Endothelial cell of umbilical vein (primary cell): Measurements from ENCODE around the gene KCMF1. TPM values are rescaled to one million over a fixed set of nuclear protein-coding genes. Genes with fewer than 3 reads are reported as not detected.

Experiments used
- BruUV-seq: library from RNA; stranded (reverse); fragments of 400-500 nt; replicated peaks from 2 replicates; lab custom pipeline; 2021; lab: Mats Ljungman, UMichigan
- CTCF ChIA-PET: fragments of 300-600, 350-600 bp; sonication (Branson Sonifier 250); formaldehyde crosslinking; loops from one replicate; lab custom pipeline; 2021; ENCODE audit warnings: antibody characterized with exemption, inconsistent platforms; lab: Charles Lee
- POLR2A ChIA-PET: fragments of 300-600, 350-600 bp; sonication (Branson Sonifier 250); formaldehyde crosslinking; loops from one replicate; lab custom pipeline; 2021; ENCODE audit warnings: antibody characterized with exemption, inconsistent platforms; lab: Charles Lee
- DNase-seq: peaks from one replicate; pipeline ENCODE4 v3.0.0-alpha.2; 2011; ENCODE audit warnings: low read depth, low spot score
- FAIRE-seq: peaks from 2 replicates; lab custom pipeline; 2011; peaks lifted over from hg19 to GRCh38; lab: Jason Lieb, UNC
- H2AFZ ChIP-seq: 2 replicates; pipeline ENCODE4 v1.6.0; 2012; ENCODE audit warnings: low read depth, low read length, control low read depth, inconsistent platforms
- H3K27ac ChIP-seq: 2 replicates; pipeline ENCODE4 v1.5.1; 2011; ENCODE audit warnings: low read depth, mild to moderate bottlenecking, control low read depth, low read length, moderate library complexity; ENCODE audit not compliant: insufficient read depth
- H3K27me3 ChIP-seq, 2 experiments: 2 replicates each; pipeline versions ENCODE4 v1.6.0 to v1.6.1; 2011; ENCODE audit warnings: low read length in 2 of 2, mixed read lengths in 1 of 2; ENCODE audit not compliant: control insufficient read depth in 2 of 2, insufficient read depth in 2 of 2
- H3K36me3 ChIP-seq, 2 experiments: 2 replicates in 1 of 2; 3 replicates in 1 of 2; pipeline ENCODE4 v1.5.1; 2011; ENCODE audit warnings: low read length in 2 of 2, mild to moderate bottlenecking in 1 of 2, moderate library complexity in 1 of 2; ENCODE audit not compliant: control insufficient read depth in 2 of 2, insufficient read depth in 2 of 2; ENCODE audit errors: extremely low read depth in 1 of 2
- H3K4me1 ChIP-seq: 3 replicates; pipeline ENCODE4 v1.5.1; 2011; ENCODE audit warnings: mild to moderate bottlenecking, low read length; ENCODE audit not compliant: control insufficient read depth, insufficient read depth; ENCODE audit errors: extremely low read depth
- H3K4me2 ChIP-seq: 2 replicates; pipeline ENCODE4 v1.6.1; 2011; ENCODE audit warnings: low read length, control low read depth, mixed read lengths; ENCODE audit not compliant: insufficient read depth
- H3K4me3 ChIP-seq, 3 experiments: fragments of 200-600 bp in 1 of 3; sonication (generic), shearing (Covaris generic) in 1 of 3; replicated peaks in 1 of 3; 2 replicates each; pipeline ENCODE4 v1.5.1; 2011 to 2016; ENCODE audit warnings: control low read depth in 3 of 3, low read length in 3 of 3, mild to moderate bottlenecking in 2 of 3, inconsistent platforms in 1 of 3, low read depth in 1 of 3, moderate library complexity in 1 of 3; ENCODE audit not compliant: insufficient read depth in 1 of 3
- H3K79me2 ChIP-seq: 2 replicates; pipeline ENCODE4 v1.6.0; 2012; ENCODE audit warnings: low read length, inconsistent platforms; ENCODE audit not compliant: control insufficient read depth, insufficient read depth
- H3K9ac ChIP-seq: replicated peaks from 2 replicates; pipeline ENCODE3; 2011; ENCODE audit warnings: low read length, control low read depth; ENCODE audit not compliant: insufficient read depth; ENCODE audit errors: extremely low read depth
- H3K9me1 ChIP-seq: replicated peaks from 3 replicates; pipeline ENCODE4 v1.6.0; 2011; ENCODE audit warnings: mild to moderate bottlenecking, low read length; ENCODE audit not compliant: control insufficient read depth, insufficient read depth; ENCODE audit errors: extremely low read depth
- H3K9me3 ChIP-seq: replicated peaks from 2 replicates; pipeline ENCODE4 v1.5.1; 2012; ENCODE audit warnings: low read length, inconsistent platforms; ENCODE audit not compliant: control insufficient read depth, insufficient read depth
- H4K20me1 ChIP-seq: replicated peaks from 2 replicates; pipeline ENCODE3; 2011; ENCODE audit warnings: mild to moderate bottlenecking, low read length; ENCODE audit not compliant: control insufficient read depth, insufficient read depth; ENCODE audit errors: extremely low read depth
- FOS ChIP-seq: IDR thresholded peaks from 2 replicates; pipeline ENCODE4 v1.6.1; 2011; ENCODE audit warnings: mild to moderate bottlenecking, low read length, moderate library complexity, borderline replicate concordance; ENCODE audit not compliant: insufficient read depth
- GATA2 ChIP-seq: IDR thresholded peaks from 2 replicates; pipeline ENCODE4 v1.7.0; 2011; ENCODE audit warnings: low read depth, mild to moderate bottlenecking, moderate library complexity, mixed read lengths, low read length; ENCODE audit not compliant: insufficient read length, insufficient read depth
- POLR2A ChIP-seq: IDR thresholded peaks from 2 replicates; pipeline ENCODE4 v1.6.1; 2012; ENCODE audit warnings: low read depth, mild to moderate bottlenecking, control low read depth, low read length
- POLR2AphosphoS5 ChIP-seq: IDR thresholded peaks from 2 replicates; pipeline ENCODE4 v1.6.1; 2012; ENCODE audit warnings: low read depth, mild to moderate bottlenecking, control low read depth, low read length, moderate library complexity; ENCODE audit not compliant: insufficient read depth
- dilution Hi-C: fragments of 300-500 bp; cut with MboI; formaldehyde crosslinking; loops from one replicate; pipeline ENCODE4 v1.15.0; 2019; ENCODE audit warnings: low sequenced_read_pairs; ENCODE audit not compliant: extremely low pct_ligation_motif_present
- intact Hi-C: fragments of 100-400 bp; cut with micrococcal nuclease; formaldehyde crosslinking; loops from one replicate; pipeline ENCODE4 v1.10.0; 2022
- polyA plus RNA-seq, 4 experiments: library from polyadenylated mRNA; depleted of rRNA in 3 of 4; stranded (reverse) in 3 of 4; unstranded in 1 of 4; fragments of >200 nt; gene quantifications; 2 replicates each; pipeline versions ENCODE4 v1.2.1 to v1.2.3, GENCODE V29; 2011 to 2012; ENCODE audit warnings: missing spikeins in 1 of 4
- total RNA-seq: library from RNA; stranded (reverse); gene quantifications from 2 replicates; pipeline ENCODE4 v1.2.3, GENCODE V29; 2021
- TF ChIP-seq, protein P1 (sequence below): IDR thresholded peaks from 2 replicates; pipeline ENCODE4 v1.6.1; 2011; ENCODE audit not compliant: insufficient read depth, insufficient read length

KCMF1 gene
- total and polyA plus RNA-seq, 2 donors (not counting 3 experiments of a cell fraction or from before 2014, with no cell fraction given), result 49.3 to 78.4 TPM

DNA sequence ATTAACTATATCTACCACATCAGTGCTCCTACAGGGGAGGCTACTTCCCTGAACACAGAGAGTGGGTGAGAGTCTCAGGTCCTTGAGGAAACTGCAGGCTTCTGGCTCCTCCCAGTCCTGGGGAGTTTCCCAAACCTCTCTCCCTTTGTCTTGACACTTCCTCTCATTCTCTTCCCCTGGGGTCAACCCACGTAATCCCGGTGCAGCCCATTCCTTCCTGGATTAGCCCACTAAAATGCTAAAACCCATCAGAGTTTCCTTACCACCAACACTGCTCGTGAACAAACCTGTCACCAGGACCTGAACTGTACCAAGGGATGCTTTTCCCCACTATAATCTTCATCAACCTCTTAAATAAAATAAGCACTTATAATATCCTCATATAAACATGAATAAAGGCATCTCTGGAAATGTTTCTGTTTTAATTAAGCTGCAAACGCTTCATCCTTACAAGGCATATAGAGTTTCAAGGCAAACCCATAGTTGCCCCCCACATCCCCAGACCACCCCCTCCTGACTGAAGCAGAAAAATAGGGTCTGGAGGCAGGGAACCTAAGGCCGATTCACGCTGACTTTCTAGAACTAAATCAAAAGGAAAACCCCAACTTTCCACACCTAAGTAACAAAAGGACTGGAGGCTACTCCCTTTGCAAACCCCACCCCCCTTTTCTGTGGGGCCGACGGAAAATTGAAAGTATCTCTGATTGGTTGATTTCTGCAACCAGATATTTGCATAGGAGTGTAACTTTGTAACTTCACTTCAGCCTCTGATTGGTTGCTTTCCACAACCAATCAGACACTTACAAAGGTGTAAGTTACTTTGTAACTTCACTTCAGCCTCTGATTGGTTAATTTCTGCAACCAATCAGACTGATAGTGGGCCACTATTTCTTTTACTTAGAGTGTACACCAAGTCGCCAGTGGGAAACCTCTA lies 46.5 kb upstream of the KCMF1 start:
- peak; percentile 95 for FAIRE-seq
- H3K4me2 ChIP-seq, result peak overlapping the region; percentile 32

GRCh38 chr2:84925336-84925723 lies 45.6 kb upstream of the KCMF1 start:
- H3K4me3 ChIP-seq, result no peak overlapping the region
- no peak overlapping the region for H3K9ac ChIP-seq
- no peak overlapping the region for H2AFZ ChIP-seq
- DNase-seq (no peak), FAIRE-seq (peak; percentile 40)
- H3K79me2 ChIP-seq, result no peaks in the 10 kb centered on the region
- peaks cover 29% of the 10 kb centered on the region for H3K4me1 ChIP-seq
- no peak overlapping the region for H3K27ac ChIP-seq
- H3K9me1 ChIP-seq, result no peaks in the 10 kb centered on the region
- no peaks in the 10 kb centered on the region for H3K27me3 ChIP-seq
- H3K9me3 ChIP-seq, result no peaks in the 10 kb centered on the region
- no peaks in the 10 kb centered on the region for H3K36me3 ChIP-seq
- H4K20me1 ChIP-seq, result no peaks in the 10 kb centered on the region
- no peak for TF ChIP-seq POLR2A
- ChIA-PET CTCF (interaction anchor here (1.0 to 3.3 kb wide), 37 partner anchors 8 to 428 kb away, joined by 3 to 61 read pairs (median 8); partner anchors contain the start of genes KCMF1, TMSB10 and TRABD2A), POLR2A (interaction anchor here (0.6 to 2.7 kb wide), 4 partner anchors 19 to 44 kb away, joined by 4 to 16 read pairs (median 7); partner anchors contain the start of gene TMSB10)
- BruUV-seq, result no TSS peak
- dilution Hi-C loops (no loop called here), intact Hi-C loops (loop anchor here (5.0 kb wide), 2 partner anchors 142 to 293 kb away; no protein-coding TSS in a partner anchor)
- H3K4me2 ChIP-seq, result no peak overlapping the region

More for the DNA sequence above, 46.5 kb upstream of the KCMF1 start:
- Histone ChIP-seq H3K27ac (peak overlapping the region; percentile 62), H3K79me2 (no peaks in the 10 kb centered on the region), H3K4me3 (no peak overlapping the region), H3K9me3 (no peaks in the 10 kb centered on the region), H3K27me3 (no peaks in the 10 kb centered on the region), H2AFZ (no peak overlapping the region), H3K9ac (peak overlapping the region; percentile 7), H3K4me1 (peaks cover 38% of the 10 kb centered on the region), H4K20me1 (no peaks in the 10 kb centered on the region), H3K9me1 (no peaks in the 10 kb centered on the region), H3K36me3 (no peaks in the 10 kb centered on the region)
- dilution Hi-C loops, result no loop called here
- TF ChIP-seq GATA2 (no peak), FOS (no peak), POLR2AphosphoS5 (peak; percentile 61)
- TF ChIP-seq, protein P1, sequence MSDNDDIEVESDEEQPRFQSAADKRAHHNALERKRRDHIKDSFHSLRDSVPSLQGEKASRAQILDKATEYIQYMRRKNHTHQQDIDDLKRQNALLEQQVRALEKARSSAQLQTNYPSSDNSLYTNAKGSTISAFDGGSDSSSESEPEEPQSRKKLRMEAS, result no peak
- CTCF ChIA-PET, result interaction anchor here (1.0 to 3.3 kb wide), 19 partner anchors 10 to 377 kb away, joined by 3 to 61 read pairs (median 10); partner anchors contain the start of genes KCMF1, TMSB10 and TRABD2A
- intact Hi-C loops, result loop anchor here (1.0 to 5.0 kb wide), 3 partner anchors 18 to 292 kb away; no protein-coding TSS in a partner anchor
- no TSS peak for BruUV-seq
- POLR2A ChIA-PET, result interaction anchor here (1.4 to 2.7 kb wide), 3 partner anchors 18 to 45 kb away, joined by 4 to 16 read pairs (median 5); no protein-coding TSS in a partner anchor
- DNase-seq, result peak; percentile 84
